ENCODE data around the gene TRIML1. TPM values are rescaled to one million over a fixed set of nuclear protein-coding genes. Genes with fewer than 3 reads are reported as not detected.
"Not testable (repeated sequence)": the region's sequence is repeated elsewhere in the genome, so short reads cannot be mapped to it uniquely, and the experiment has no call there.

TRIML1 gene
- total RNA-seq, 2 experiments from 2014 or later = not detected

DNA sequence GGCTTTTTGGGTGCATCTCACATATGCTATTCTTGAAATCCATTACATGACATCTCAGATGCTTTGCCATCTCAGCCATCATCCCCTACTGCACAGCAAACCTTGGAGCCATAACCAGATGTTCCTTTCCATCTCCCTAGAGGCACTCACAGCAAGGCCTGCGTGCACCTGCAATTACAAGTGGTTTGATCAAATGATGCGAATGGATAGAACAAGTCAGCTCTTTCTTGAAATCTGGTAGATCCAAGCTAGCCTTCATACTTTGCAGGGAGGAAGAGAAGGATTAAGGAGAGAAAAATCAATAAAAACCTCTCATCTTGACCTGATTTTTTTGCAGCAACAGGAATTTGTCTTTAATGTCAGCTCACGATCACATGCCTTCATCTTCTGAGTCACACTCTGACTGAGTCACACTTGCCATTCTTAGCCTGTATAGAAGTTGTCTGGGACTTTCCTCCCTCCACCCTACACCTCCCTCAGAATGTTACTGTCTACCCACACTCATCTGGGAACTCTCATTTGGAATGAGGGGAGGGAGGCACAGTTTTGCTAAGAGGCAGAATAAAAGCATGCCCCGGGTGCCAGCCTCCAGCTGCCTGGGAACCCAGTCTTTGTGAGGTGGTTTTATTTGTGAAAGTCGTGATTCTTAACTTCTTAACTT lies 11.9 kb upstream of the TRIML1 start:
- CTCF ChIA-PET = no interaction called here
- peak; percentile 29 for DNase-seq
- peaks cover 6% of the 10 kb centered on the region for H3K9me3 Mint-ChIP-seq
- H3K4me1 Mint-ChIP-seq (ENCODE audit: low read depth) = peaks cover 5% of the 10 kb centered on the region
- no peak overlapping the region for H3K4me3 Mint-ChIP-seq
- no peak overlapping the region for H3K27ac Mint-ChIP-seq
- H3K36me3 Mint-ChIP-seq (ENCODE audit: low read depth) = no peaks in the 10 kb centered on the region
- intact Hi-C loops (cut with micrococcal nuclease) = no loop called here
- H3K27me3 Mint-ChIP-seq (ENCODE audit: low read depth) = no peaks in the 10 kb centered on the region

DNA sequence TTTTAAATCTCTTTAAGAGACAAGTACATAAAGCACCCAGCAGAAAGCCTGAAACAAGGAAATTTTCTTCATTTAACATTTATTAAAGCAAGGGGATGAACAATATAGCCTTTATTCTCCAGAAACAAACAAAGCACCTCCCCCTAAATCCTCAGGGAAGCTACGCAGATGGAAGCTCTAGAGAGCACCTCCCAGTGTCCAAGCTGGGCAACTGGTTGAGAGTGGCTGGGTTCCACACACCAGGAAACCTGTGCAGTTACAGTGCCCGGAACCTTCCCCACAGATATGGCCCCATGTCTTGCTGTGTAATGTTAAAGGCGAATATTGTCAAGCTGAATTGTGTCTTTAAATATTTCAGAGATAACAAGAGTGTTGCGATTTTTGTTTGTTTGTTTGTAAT lies 8.9 kb upstream of the TRIML1 start:
- intact Hi-C loops (cut with micrococcal nuclease) = no loop called here
- H3K4me1 Mint-ChIP-seq (ENCODE audit: low read depth) = peaks cover 5% of the 10 kb centered on the region
- H3K4me3 Mint-ChIP-seq = no peak overlapping the region
- H3K9me3 Mint-ChIP-seq = peaks cover 8% of the 10 kb centered on the region
- DNase-seq = no peak
- H3K27me3 Mint-ChIP-seq (ENCODE audit: low read depth) = no peaks in the 10 kb centered on the region
- no peak overlapping the region for H3K27ac Mint-ChIP-seq
- CTCF ChIA-PET = interaction anchor here (0.7 kb wide), 1 partner anchor 38 kb away, joined by 4 read pairs; no protein-coding TSS in a partner anchor
- no peaks in the 10 kb centered on the region for H3K36me3 Mint-ChIP-seq (ENCODE audit: low read depth)

DNA sequence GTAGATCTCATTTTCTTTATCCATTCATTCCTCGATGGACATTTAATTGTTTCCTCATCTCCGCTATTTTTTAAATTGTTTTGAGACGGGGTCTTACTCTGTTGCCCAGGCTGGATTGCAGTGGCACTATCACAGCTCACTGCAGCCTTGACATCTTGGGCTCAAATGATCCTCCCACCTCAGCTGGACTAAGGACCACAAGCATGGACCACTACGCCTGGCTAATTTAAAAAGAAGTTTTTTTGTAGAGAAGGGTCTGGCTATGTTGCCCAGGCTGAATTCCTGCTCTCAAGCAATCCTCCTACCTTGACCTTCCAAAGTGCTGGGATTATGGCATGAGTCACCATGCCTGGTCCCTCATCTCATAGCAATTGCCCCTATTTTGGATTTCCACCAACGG lies 7.0 kb upstream of the TRIML1 start:
- DNase-seq = no peak
- CTCF ChIA-PET = no interaction called here
- Mint-ChIP-seq H3K9me3 (peaks cover 7% of the 10 kb centered on the region), H3K4me3 (no peak overlapping the region), H3K4me1 (ENCODE audit: low read depth) (peaks cover 3% of the 10 kb centered on the region), H3K27ac (no peak overlapping the region), H3K36me3 (ENCODE audit: low read depth) (no peaks in the 10 kb centered on the region), H3K27me3 (ENCODE audit: low read depth) (peaks cover 1% of the 10 kb centered on the region)
- intact Hi-C loops (cut with micrococcal nuclease) = no loop called here

DNA sequence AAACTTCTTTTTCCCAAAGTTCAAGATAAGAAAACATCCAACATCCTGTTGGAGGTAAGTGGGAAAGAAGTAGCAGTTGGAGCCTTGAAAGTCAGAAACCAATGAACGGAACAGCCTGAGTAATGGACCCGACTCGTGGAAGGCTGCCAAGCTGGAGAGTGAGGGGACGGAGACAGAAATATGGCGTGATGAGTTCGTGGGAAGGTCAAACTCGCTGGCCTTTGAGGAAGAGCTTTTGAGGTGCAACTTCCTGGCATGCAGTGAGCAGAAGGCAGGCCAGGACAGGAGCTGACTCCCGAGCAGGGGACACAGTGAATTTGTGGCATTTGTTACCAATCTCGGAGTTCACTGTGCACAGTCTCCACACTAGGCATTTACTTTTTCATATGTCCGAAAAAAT lies 1.0 kb upstream of the TRIML1 start:
- no peak overlapping the region for H3K27ac Mint-ChIP-seq
- H3K4me3 Mint-ChIP-seq = no peak overlapping the region
- H3K4me1 Mint-ChIP-seq (ENCODE audit: low read depth) = no peaks in the 10 kb centered on the region
- CTCF ChIA-PET = no interaction called here
- H3K36me3 Mint-ChIP-seq (ENCODE audit: low read depth) = no peaks in the 10 kb centered on the region
- H3K27me3 Mint-ChIP-seq (ENCODE audit: low read depth) = peaks cover 1% of the 10 kb centered on the region
- intact Hi-C loops (cut with micrococcal nuclease) = no loop called here
- H3K9me3 Mint-ChIP-seq = peaks cover 3% of the 10 kb centered on the region
- DNase-seq = no peak

DNA sequence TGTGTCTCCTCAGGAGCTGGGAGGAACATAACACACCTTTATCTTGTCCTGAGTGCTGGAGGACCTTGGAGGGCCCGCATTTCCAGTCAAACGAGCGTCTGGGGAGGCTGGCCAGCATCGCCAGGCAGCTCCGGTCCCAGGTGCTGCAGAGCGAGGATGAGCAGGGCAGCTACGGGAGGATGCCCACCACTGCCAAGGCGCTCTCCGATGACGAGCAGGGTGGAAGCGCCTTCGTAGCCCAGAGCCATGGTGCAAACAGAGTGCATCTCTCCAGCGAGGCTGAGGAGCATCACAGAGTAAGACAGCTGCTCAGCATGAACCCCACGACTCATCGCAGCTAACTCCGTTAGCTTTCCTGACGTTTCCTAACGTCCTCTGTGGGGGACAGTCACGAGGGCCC lies 430 bp downstream of the TRIML1 start:
- H3K36me3 Mint-ChIP-seq (ENCODE audit: low read depth) = no peaks in the 10 kb centered on the region
- no peak overlapping the region for H3K27ac Mint-ChIP-seq
- intact Hi-C loops (cut with micrococcal nuclease) = no loop called here
- H3K27me3 Mint-ChIP-seq (ENCODE audit: low read depth) = peaks cover 1% of the 10 kb centered on the region
- H3K4me1 Mint-ChIP-seq (ENCODE audit: low read depth) = no peaks in the 10 kb centered on the region
- H3K4me3 Mint-ChIP-seq = no peak overlapping the region
- CTCF ChIA-PET = no interaction called here
- DNase-seq = no peak
- H3K9me3 Mint-ChIP-seq = peaks cover 1% of the 10 kb centered on the region

DNA sequence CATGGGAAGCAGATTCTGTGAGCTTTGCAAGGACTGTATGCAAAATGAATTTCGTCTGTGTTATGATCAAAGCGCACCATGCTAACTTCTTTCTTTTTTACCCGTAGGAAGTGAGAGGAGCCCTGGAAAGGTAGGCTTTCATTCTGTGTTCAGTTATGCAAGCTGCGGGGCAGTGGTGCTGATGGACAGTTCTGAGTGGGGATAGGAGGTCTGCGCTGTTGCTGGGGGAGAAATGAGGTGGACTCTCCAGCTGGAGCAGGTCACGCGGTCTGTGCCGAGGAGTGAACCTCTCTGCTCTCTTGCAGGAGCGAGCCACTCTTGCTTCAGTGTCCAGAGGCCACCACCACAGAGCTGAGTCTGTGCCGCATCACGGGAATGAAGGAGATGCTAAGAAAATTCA lies 4.5 kb downstream of the TRIML1 start:
- H3K9me3 Mint-ChIP-seq = no peaks in the 10 kb centered on the region
- H3K4me1 Mint-ChIP-seq (ENCODE audit: low read depth) = no peaks in the 10 kb centered on the region
- intact Hi-C loops (cut with micrococcal nuclease) = no loop called here
- H3K36me3 Mint-ChIP-seq (ENCODE audit: low read depth) = no peaks in the 10 kb centered on the region
- H3K27me3 Mint-ChIP-seq (ENCODE audit: low read depth) = no peaks in the 10 kb centered on the region
- no peak overlapping the region for H3K27ac Mint-ChIP-seq
- CTCF ChIA-PET = no interaction called here
- H3K4me3 Mint-ChIP-seq = no peak overlapping the region
- no peak for DNase-seq

DNA sequence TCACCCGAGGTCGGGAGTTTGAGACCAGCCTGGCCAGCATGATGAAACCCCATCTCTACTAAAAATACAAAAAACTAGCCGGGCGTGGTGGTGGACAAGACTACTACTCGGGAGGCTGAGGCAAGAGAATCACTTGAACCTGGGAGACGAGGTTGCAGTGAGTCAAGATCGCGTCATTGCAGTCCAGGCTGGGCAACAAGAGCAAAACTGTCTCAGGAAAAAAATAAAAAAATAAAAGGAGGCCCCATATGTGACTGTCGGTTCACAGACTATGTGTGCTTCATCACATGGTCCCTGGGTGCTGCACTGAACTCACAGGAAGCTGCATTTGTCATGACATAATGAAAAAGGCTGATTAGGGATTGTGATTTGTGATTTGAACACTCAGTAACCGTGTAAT lies 6.4 kb downstream of the TRIML1 start:
- no peaks in the 10 kb centered on the region for H3K27me3 Mint-ChIP-seq (ENCODE audit: low read depth)

DNA sequence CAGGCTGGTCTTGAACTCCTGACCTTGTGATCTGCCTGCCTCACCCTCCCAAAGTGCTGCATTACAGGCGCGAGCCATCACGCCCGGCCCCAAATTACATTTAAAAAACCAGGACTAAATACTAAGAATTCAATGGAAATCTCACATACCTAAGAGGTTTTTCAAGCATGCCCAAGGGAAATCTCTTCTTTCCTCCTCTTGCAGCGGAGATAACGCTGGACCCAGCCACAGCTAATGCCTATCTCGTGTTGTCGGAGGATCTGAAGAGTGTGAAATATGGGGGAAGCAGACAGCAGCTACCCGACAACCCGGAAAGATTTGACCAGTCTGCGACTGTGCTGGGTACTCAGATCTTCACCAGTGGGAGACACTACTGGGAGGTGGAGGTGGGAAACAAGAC lies 7.4 kb downstream of the TRIML1 start:
- no peak for DNase-seq
- Mint-ChIP-seq H3K36me3 (ENCODE audit: low read depth) (no peaks in the 10 kb centered on the region), H3K4me1 (ENCODE audit: low read depth) (no peaks in the 10 kb centered on the region), H3K9me3 (no peaks in the 10 kb centered on the region), H3K27me3 (ENCODE audit: low read depth) (no peaks in the 10 kb centered on the region), H3K4me3 (no peak overlapping the region), H3K27ac (no peak overlapping the region)
- intact Hi-C loops (cut with micrococcal nuclease) = no loop called here
- CTCF ChIA-PET = no interaction called here

More for the DNA sequence above, 6.4 kb downstream of the TRIML1 start:
- Mint-ChIP-seq H3K4me1 (ENCODE audit: low read depth) (no peaks in the 10 kb centered on the region), H3K4me3 (no peak overlapping the region), H3K36me3 (ENCODE audit: low read depth) (no peaks in the 10 kb centered on the region), H3K9me3 (no peaks in the 10 kb centered on the region), H3K27ac (no peak overlapping the region)
- no peak for DNase-seq
- CTCF ChIA-PET = no interaction called here
- intact Hi-C loops (cut with micrococcal nuclease) = no loop called here

DNA sequence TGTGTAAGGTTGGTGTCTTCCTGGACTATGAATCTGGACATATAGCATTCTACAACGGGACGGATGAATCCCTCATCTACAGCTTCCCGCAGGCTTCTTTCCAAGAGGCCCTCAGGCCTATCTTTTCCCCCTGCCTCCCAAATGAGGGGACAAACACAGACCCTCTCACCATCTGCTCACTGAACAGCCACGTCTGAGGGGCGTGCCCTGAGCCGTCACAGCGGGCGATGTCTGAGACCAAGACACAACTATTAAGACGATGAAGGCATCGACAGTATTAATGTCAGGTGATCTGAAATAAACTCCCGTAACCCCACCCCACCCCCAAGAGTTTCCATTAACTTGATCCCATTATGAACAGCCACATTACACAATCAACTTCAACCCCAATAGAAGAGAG lies 7.9 kb downstream of the TRIML1 start:
- no peak overlapping the region for H3K4me3 Mint-ChIP-seq
- no peaks in the 10 kb centered on the region for H3K4me1 Mint-ChIP-seq (ENCODE audit: low read depth)
- CTCF ChIA-PET = no interaction called here
- intact Hi-C loops (cut with micrococcal nuclease) = no loop called here
- H3K9me3 Mint-ChIP-seq = no peaks in the 10 kb centered on the region
- no peaks in the 10 kb centered on the region for H3K36me3 Mint-ChIP-seq (ENCODE audit: low read depth)
- no peak for DNase-seq
- H3K27ac Mint-ChIP-seq = no peak overlapping the region
- H3K27me3 Mint-ChIP-seq (ENCODE audit: low read depth) = no peaks in the 10 kb centered on the region

DNA sequence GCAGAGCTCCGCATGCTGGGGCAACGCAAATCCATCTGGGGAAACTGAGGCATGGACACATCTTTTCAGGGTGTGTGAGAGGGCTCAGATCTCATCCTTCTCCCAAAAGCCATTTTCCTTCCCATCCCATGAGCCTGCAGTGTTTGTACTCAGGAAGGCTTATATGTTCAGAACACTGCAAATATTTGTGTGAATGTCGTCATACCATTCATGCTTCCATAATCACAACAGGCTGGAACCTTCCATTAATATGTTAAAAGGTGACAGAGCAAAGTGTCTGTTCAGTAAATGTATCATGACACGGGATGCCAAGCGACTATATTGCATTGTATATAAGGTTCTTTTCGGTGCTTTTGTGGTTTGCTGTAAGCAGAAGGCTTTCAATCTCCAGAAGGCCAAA lies 8.5 kb downstream of the TRIML1 start:
- H3K36me3 Mint-ChIP-seq (ENCODE audit: low read depth) = no peaks in the 10 kb centered on the region
- intact Hi-C loops (cut with micrococcal nuclease) = no loop called here
- no peak overlapping the region for H3K4me3 Mint-ChIP-seq
- H3K27ac Mint-ChIP-seq = no peak overlapping the region
- no peaks in the 10 kb centered on the region for H3K27me3 Mint-ChIP-seq (ENCODE audit: low read depth)
- H3K9me3 Mint-ChIP-seq = no peaks in the 10 kb centered on the region
- DNase-seq = no peak
- H3K4me1 Mint-ChIP-seq (ENCODE audit: low read depth) = no peaks in the 10 kb centered on the region
- CTCF ChIA-PET = no interaction called here

DNA sequence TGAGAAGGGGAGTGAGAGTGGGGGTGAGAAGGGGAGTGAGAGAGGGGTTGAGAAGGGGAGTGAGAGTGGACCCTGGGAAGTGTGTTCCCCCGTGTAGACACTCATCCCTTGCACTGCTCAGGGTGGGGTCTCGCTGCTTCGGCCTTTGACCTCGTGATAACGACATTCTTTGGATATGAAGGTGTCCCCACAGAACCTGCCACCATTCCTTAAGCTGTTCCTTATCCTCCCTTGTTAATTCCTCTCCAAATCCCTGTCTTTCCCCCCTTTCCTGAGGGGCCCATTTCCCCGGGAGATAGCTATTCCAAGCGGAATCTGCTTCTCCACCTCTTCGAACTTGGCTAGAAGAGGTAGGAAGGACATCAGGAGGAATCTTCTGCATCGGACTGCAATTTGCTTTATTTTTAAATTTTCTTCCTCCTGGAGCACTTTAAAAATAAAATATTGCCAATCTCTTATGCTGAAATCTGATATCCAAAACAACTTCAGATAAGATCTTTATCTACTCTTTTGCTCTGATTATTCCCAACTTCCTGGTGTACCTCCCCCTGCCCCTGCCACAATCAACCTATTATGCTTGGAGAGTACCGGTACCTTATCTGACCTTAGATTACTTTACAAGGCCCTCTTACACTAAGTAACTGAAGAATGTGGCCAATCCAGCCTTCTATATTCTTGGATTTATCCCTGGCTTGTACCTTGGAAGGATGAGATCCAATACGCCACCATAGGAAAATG lies 15.6 kb downstream of the TRIML1 start:
- DNase-seq = no peak
- H3K4me3 Mint-ChIP-seq = no peak overlapping the region
- no peak overlapping the region for H3K27ac Mint-ChIP-seq
- intact Hi-C loops (cut with micrococcal nuclease) = no loop called here
- H3K9me3 Mint-ChIP-seq = peaks cover 10% of the 10 kb centered on the region
- H3K36me3 Mint-ChIP-seq (ENCODE audit: low read depth) = no peaks in the 10 kb centered on the region
- no peaks in the 10 kb centered on the region for H3K4me1 Mint-ChIP-seq (ENCODE audit: low read depth)
- CTCF ChIA-PET = no interaction called here
- H3K27me3 Mint-ChIP-seq (ENCODE audit: low read depth) = no peaks in the 10 kb centered on the region

DNA sequence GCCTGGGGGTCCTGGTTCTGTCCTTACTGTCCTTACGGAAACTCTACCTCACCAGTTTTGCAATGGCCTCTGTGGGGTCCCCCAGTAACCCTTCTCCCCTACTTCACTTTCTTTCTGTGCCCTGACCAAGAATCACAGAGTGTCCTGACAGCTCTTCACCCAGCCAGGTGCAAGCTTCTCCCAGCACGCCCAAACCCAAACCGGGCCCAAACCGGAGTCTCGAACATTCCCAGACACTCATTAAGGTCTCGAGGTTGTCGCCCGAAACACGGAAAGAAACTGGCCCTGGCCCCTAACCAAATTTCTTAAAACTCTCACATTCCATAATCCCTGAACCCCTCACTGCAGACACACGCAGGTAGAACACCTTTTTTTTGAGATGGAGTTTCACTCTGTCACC lies 19.1 kb downstream of the TRIML1 start:
- Mint-ChIP-seq H3K4me3 (no peak overlapping the region), H3K4me1 (ENCODE audit: low read depth) (no peaks in the 10 kb centered on the region), H3K27me3 (ENCODE audit: low read depth) (no peaks in the 10 kb centered on the region), H3K9me3 (peaks cover 10% of the 10 kb centered on the region), H3K36me3 (ENCODE audit: low read depth) (no peaks in the 10 kb centered on the region), H3K27ac (no peak overlapping the region)
- CTCF ChIA-PET = no interaction called here
- no peak for DNase-seq
- intact Hi-C loops (cut with micrococcal nuclease) = no loop called here

DNA sequence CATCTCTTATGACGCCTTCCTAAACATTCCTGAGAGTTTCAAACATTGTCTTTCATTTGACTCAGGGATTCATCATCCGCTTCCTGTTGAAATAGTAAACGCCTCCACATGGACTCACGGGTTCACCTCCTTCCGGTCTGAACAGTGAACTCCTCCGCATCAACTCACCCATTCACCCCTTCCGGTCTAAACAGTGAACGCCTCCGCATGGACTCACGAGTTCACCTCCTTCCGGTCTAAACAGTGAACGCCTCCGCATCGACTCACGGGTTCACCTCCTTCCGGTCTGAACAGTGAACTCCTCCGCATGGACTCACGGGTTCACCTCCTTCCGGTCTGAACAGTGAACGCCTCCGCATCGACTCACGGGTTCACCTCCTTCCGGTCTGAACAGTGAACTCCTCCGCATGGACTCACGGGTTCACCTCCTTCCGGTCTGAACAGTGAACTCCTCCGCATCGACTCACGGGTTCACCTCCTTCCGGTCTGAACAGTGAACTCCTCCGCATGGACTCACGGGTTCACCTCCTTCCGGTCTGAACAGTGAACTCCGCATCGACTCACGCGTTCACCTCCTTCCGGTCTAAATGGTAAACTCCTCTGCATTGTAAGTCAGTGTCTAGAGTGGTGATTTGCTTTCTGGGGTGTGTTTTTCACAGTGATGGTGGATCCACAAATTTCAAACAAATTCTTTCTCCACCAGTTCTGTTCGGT lies 20.4 kb downstream of the TRIML1 start:
- H3K4me1 Mint-ChIP-seq (ENCODE audit: low read depth); CTCF ChIA-PET: not testable (repeated sequence)

More for the DNA sequence above, 20.4 kb downstream of the TRIML1 start:
- DNase-seq; H3K4me3 Mint-ChIP-seq; intact Hi-C loops (cut with micrococcal nuclease); H3K27me3 Mint-ChIP-seq (ENCODE audit: low read depth); H3K27ac Mint-ChIP-seq; H3K36me3 Mint-ChIP-seq (ENCODE audit: low read depth): not testable (repeated sequence)
- H3K9me3 Mint-ChIP-seq = peaks cover 10% of the 10 kb centered on the region
